NCI-H128 (cell line): ENCODE measurements around the gene SS18L1.
"Not testable (repeated sequence)": the region's sequence is repeated elsewhere in the genome, so short reads cannot be mapped to it uniquely, and the experiment has no call there.

ENCODE experiments used
- DNase-seq: peaks from one replicate; lab custom pipeline; 2025; ENCODE audit not compliant: unreplicated experiment; lab: John Stamatoyannopoulos, UW

The SS18L1 gene

GRCh38 chr20:62136283-62137091 is 7.1 kb upstream of the SS18L1 start:
- DNase-seq, result no peak

- DNase-seq, result no peak
Observed at GRCh38 chr20:62137092-62137384, 6.5 kb upstream of the SS18L1 start.

- DNase-seq, result no peak
Observed at GRCh38 chr20:62137478-62138203, 5.9 kb upstream of the SS18L1 start.

- no peak for DNase-seq
Observed at GRCh38 chr20:62138204-62138543, 5.4 kb upstream of the SS18L1 start.

GRCh38 chr20:62138912-62139311 is 4.7 kb upstream of the SS18L1 start:
- no peak for DNase-seq

- DNase-seq, result no peak
Observed at GRCh38 chr20:62139636-62140035, 3.9 kb upstream of the SS18L1 start.

GRCh38 chr20:62141043-62141396 is 2.5 kb upstream of the SS18L1 start:
- no peak for DNase-seq

- DNase-seq, result no peak
Observed at GRCh38 chr20:62141397-62142251, 1.9 kb upstream of the SS18L1 start.

- no peak for DNase-seq
Observed at GRCh38 chr20:62142252-62143080, 1.1 kb upstream of the SS18L1 start.

GRCh38 chr20:62143957-62144825 is 622 bp downstream of the SS18L1 start:
- DNase-seq, result no peak

- no peak for DNase-seq
Observed at GRCh38 chr20:62145688-62146018, 2.1 kb downstream of the SS18L1 start.

GRCh38 chr20:62146019-62146755 is 2.6 kb downstream of the SS18L1 start:
- DNase-seq, result no peak

- DNase-seq, result no peak
Observed at GRCh38 chr20:62147125-62147524, 3.6 kb downstream of the SS18L1 start.

- no peak for DNase-seq
Observed at GRCh38 chr20:62147528-62147927, 4.0 kb downstream of the SS18L1 start.

GRCh38 chr20:62148383-62148782 is 4.8 kb downstream of the SS18L1 start:
- DNase-seq, result not testable (repeated sequence)

GRCh38 chr20:62148908-62149314 is 5.3 kb downstream of the SS18L1 start:
- no peak for DNase-seq

- DNase-seq, result no peak
Observed at GRCh38 chr20:62149532-62150309, 6.2 kb downstream of the SS18L1 start.

GRCh38 chr20:62150310-62150575 is 6.7 kb downstream of the SS18L1 start:
- no peak for DNase-seq

GRCh38 chr20:62151225-62151624 is 7.7 kb downstream of the SS18L1 start:
- no peak for DNase-seq
